GM12875 (cell line): ENCODE data around the gene CD79A.

Experiments
- H3K4me3 ChIP-seq: one replicate; pipeline ENCODE4 v1.5.1; 2011; ENCODE audit warnings: low read depth, low read length, control low read depth
- CTCF ChIP-seq: IDR thresholded peaks from 2 replicates; pipeline ENCODE4 v1.5.1; 2011; ENCODE audit warnings: low read depth, mild to moderate bottlenecking, control low read depth, inconsistent platforms, low read length, moderate library complexity, borderline replicate concordance; ENCODE audit not compliant: insufficient read depth

The CD79A gene

GRCh38 chr19:41922585-41922984, 45.5 kb downstream of the CD79A start:
- TF ChIP-seq CTCF: no peak

GRCh38 chr19:41923045-41923788, 46.1 kb downstream of the CD79A start:
- H3K4me3 ChIP-seq: no peak overlapping the region
- TF ChIP-seq CTCF: no peak

More at GRCh38 chr19:41922585-41922984, 45.5 kb downstream of the CD79A start:
- no peak overlapping the region for H3K4me3 ChIP-seq

GRCh38 chr19:41924151-41925145, 47.4 kb downstream of the CD79A start:
- no peak for TF ChIP-seq CTCF
- H3K4me3 ChIP-seq: no peak overlapping the region

- no peak overlapping the region for H3K4me3 ChIP-seq
- TF ChIP-seq CTCF: no peak
Observed at GRCh38 chr19:41925208-41926003, 48.3 kb downstream of the CD79A start.

GRCh38 chr19:41926028-41926762, 49.1 kb downstream of the CD79A start:
- TF ChIP-seq CTCF: no peak
- no peak overlapping the region for H3K4me3 ChIP-seq
